Measurements from ENCODE around the gene THSD7B. TPM values are rescaled to one million over a fixed set of nuclear protein-coding genes. Genes with fewer than 3 reads are reported as not detected.

THSD7B gene
- total and polyA plus RNA-seq, 2 experiments from 2014 or later = not detected

- DNase-seq (ENCODE audit: low read depth in 1 of 2, low spot score in 1 of 2) = peak in 1 of 2 donors; percentile 68
- no peaks in the 10 kb centered on the region for H3K27me3 ChIP-seq
These were observed 167.4 kb downstream of the THSD7B start for GRCh38 chr2:136932700-136933099.

GRCh38 chr2:136935119-136935518, 169.8 kb downstream of the THSD7B start:
- DNase-seq (ENCODE audit: low read depth in 1 of 2, low spot score in 1 of 2) = no peak

More at GRCh38 chr2:136932700-136933099, 167.4 kb downstream of the THSD7B start:
- H3K27ac ChIP-seq = no peak overlapping the region
- no peaks in the 10 kb centered on the region for H3K9me3 ChIP-seq (ENCODE audit: low read depth)
- no peak overlapping the region for H3K4me3 ChIP-seq
- H3K36me3 ChIP-seq = no peaks in the 10 kb centered on the region
- peak; percentile 5 for TF ChIP-seq CTCF (IDR thresholded peaks at IDR 0.05; ENCODE audit: low read depth, low read length)
- peaks cover 2% of the 10 kb centered on the region for H3K4me1 ChIP-seq (ENCODE audit: low read depth)

GRCh38 chr2:136956050-136956449, 190.7 kb downstream of the THSD7B start:
- H3K9me3 ChIP-seq (ENCODE audit: low read depth) = no peaks in the 10 kb centered on the region
- no peaks in the 10 kb centered on the region for H3K27me3 ChIP-seq
- no peaks in the 10 kb centered on the region for H3K36me3 ChIP-seq
- no peak for TF ChIP-seq CTCF (IDR thresholded peaks at IDR 0.05; ENCODE audit: low read depth, low read length)
- H3K4me3 ChIP-seq = no peak overlapping the region
- H3K27ac ChIP-seq = no peak overlapping the region
- H3K4me1 ChIP-seq (ENCODE audit: low read depth) = no peaks in the 10 kb centered on the region
- DNase-seq (ENCODE audit: low read depth in 1 of 2, low spot score in 1 of 2) = no peak

More at GRCh38 chr2:136935119-136935518, 169.8 kb downstream of the THSD7B start:
- H3K4me3 ChIP-seq = no peak overlapping the region
- H3K4me1 ChIP-seq (ENCODE audit: low read depth) = no peaks in the 10 kb centered on the region
- no peak overlapping the region for H3K27ac ChIP-seq
- no peak for TF ChIP-seq CTCF (IDR thresholded peaks at IDR 0.05; ENCODE audit: low read depth, low read length)
- no peaks in the 10 kb centered on the region for H3K27me3 ChIP-seq
- no peaks in the 10 kb centered on the region for H3K9me3 ChIP-seq (ENCODE audit: low read depth)
- no peaks in the 10 kb centered on the region for H3K36me3 ChIP-seq

- Histone ChIP-seq H3K9me3 (ENCODE audit: low read depth) (no peaks in the 10 kb centered on the region), H3K27ac (no peak overlapping the region), H3K27me3 (no peaks in the 10 kb centered on the region), H3K4me3 (no peak overlapping the region), H3K36me3 (no peaks in the 10 kb centered on the region), H3K4me1 (ENCODE audit: low read depth) (no peaks in the 10 kb centered on the region)
- TF ChIP-seq CTCF (IDR thresholded peaks at IDR 0.05; ENCODE audit: low read depth, low read length) = no peak
- DNase-seq (ENCODE audit: low read depth in 1 of 2, low spot score in 1 of 2) = no peak
These were observed 191.7 kb downstream of the THSD7B start for GRCh38 chr2:136957044-136957443.

GRCh38 chr2:136962105-136962725, 196.9 kb downstream of the THSD7B start:
- Histone ChIP-seq H3K4me3 (no peak overlapping the region), H3K27ac (no peak overlapping the region), H3K4me1 (ENCODE audit: low read depth) (no peaks in the 10 kb centered on the region), H3K9me3 (ENCODE audit: low read depth) (no peaks in the 10 kb centered on the region), H3K36me3 (no peaks in the 10 kb centered on the region), H3K27me3 (no peaks in the 10 kb centered on the region)
- no peak for DNase-seq (ENCODE audit: low read depth in 1 of 2, low spot score in 1 of 2)
- TF ChIP-seq CTCF (IDR thresholded peaks at IDR 0.05; ENCODE audit: low read depth, low read length) = no peak
